HEK293 (cell line): Measurements from ENCODE around the gene TDP1.

Source experiments
- CTCF ChIA-PET: fragments of 350-600 bp; formaldehyde crosslinking; extraction: SDS; loops from one replicate; lab custom pipeline; 2021; ENCODE audit warnings: antibody characterized with exemption; lab: Yijun Ruan, JAX
- POLR2A ChIA-PET: fragments of 300-600 bp; formaldehyde crosslinking; extraction: SDS; loops from one replicate; lab custom pipeline; 2020; ENCODE audit warnings: antibody characterized with exemption, inconsistent platforms; lab: Yijun Ruan, JAX
- H3K27ac ChIP-seq: fragments of 200-500 bp; sonication (Bioruptor generic); 2 replicates; pipeline ENCODE4 v1.5.1; 2014; ENCODE audit warnings: low read depth, low read length, control low read depth, inconsistent platforms; ENCODE audit errors: extremely low read depth
- H3K36me3 ChIP-seq, 2 experiments: fragments of 200-500 bp in 1 of 2; sonication (Bioruptor generic) in 1 of 2; 1 replicate in 1 of 2; 2 replicates in 1 of 2; pipeline ENCODE4 v1.5.1; 2014 to 2017; ENCODE audit warnings: inconsistent platforms in 2 of 2, low read length in 2 of 2; ENCODE audit not compliant: control insufficient read depth in 2 of 2, insufficient read depth in 1 of 2
- H3K4me1 ChIP-seq: fragments of 200-500 bp; sonication (Bioruptor generic); 2 replicates; pipeline ENCODE4 v1.5.1; 2014; ENCODE audit warnings: mild to moderate bottlenecking, low read length, inconsistent platforms; ENCODE audit not compliant: control insufficient read depth, insufficient read depth
- H3K4me3 ChIP-seq: 2 replicates; pipeline ENCODE4 v1.5.1; 2011; ENCODE audit warnings: low read depth, mild to moderate bottlenecking, control low read depth, low read length, moderate library complexity
- H3K9me3 ChIP-seq: fragments of 200-500 bp; sonication (Bioruptor generic); 2 replicates; pipeline ENCODE4 v1.5.1; 2014; ENCODE audit warnings: low read depth, low read length, inconsistent platforms; ENCODE audit not compliant: control insufficient read depth, insufficient read depth
- ATF2 ChIP-seq: fragments of 450-650 bp; formaldehyde crosslinking; IDR thresholded peaks from 2 replicates; pipeline ENCODE4 v1.5.1; 2016; ENCODE audit warnings: missing biosample characterization, missing genetic modification characterization, low read depth
- BCL11B ChIP-seq: fragments of 450-650 bp; formaldehyde crosslinking; IDR thresholded peaks from 2 replicates; pipeline ENCODE4 v1.5.1; 2016; ENCODE audit warnings: low read depth, missing biosample characterization, missing genetic modification characterization
- PRDM2 ChIP-seq: fragments of 450-650 bp; formaldehyde crosslinking; IDR thresholded peaks from 2 replicates; pipeline ENCODE4 v1.5.1; 2016; ENCODE audit warnings: missing biosample characterization, missing genetic modification characterization, borderline replicate concordance
- SP3 ChIP-seq: fragments of 450-650 bp; formaldehyde crosslinking; IDR thresholded peaks from 2 replicates; pipeline ENCODE4 v1.5.1; 2016; ENCODE audit warnings: missing biosample characterization, missing genetic modification characterization
- SP7 ChIP-seq: fragments of 450-650 bp; formaldehyde crosslinking; IDR thresholded peaks from 2 replicates; pipeline ENCODE4 v1.5.1; 2016; ENCODE audit warnings: missing biosample characterization, missing genetic modification characterization
- TCF7L2 ChIP-seq: IDR thresholded peaks from 2 replicates; pipeline ENCODE4 v1.6.1; 2011; ENCODE audit warnings: low read depth, mild to moderate bottlenecking, inconsistent platforms, low read length, moderate library complexity, borderline replicate concordance
- YY2 ChIP-seq: fragments of 450-650 bp; formaldehyde crosslinking; IDR thresholded peaks from 2 replicates; pipeline ENCODE4 v1.5.1; 2016; ENCODE audit warnings: missing biosample characterization, missing genetic modification characterization
- ZBTB8A ChIP-seq: fragments of 450-650 bp; formaldehyde crosslinking; IDR thresholded peaks from 2 replicates; pipeline ENCODE4 v1.5.1; 2016; ENCODE audit warnings: missing biosample characterization, missing genetic modification characterization
- ZFP41 ChIP-seq: fragments of 450-650 bp; formaldehyde crosslinking; IDR thresholded peaks from 2 replicates; pipeline ENCODE4 v1.5.1; 2016; ENCODE audit warnings: missing biosample characterization, missing genetic modification characterization, borderline replicate concordance
- ZNF112 ChIP-seq: fragments of 450-650 bp; formaldehyde crosslinking; IDR thresholded peaks from 2 replicates; pipeline ENCODE4 v1.5.0; 2017; ENCODE audit warnings: missing biosample characterization, missing genetic modification characterization
- ZNF138 ChIP-seq: fragments of 450-650 bp; formaldehyde crosslinking; IDR thresholded peaks from 2 replicates; pipeline ENCODE4 v1.5.1; 2016; ENCODE audit warnings: missing biosample characterization, missing genetic modification characterization, borderline replicate concordance
- ZNF175 ChIP-seq: fragments of 450-650 bp; formaldehyde crosslinking; IDR thresholded peaks from 2 replicates; pipeline ENCODE4 v1.5.1; 2016; ENCODE audit warnings: missing biosample characterization, missing genetic modification characterization
- ZNF214 ChIP-seq: fragments of 450-650 bp; formaldehyde crosslinking; IDR thresholded peaks from 2 replicates; pipeline ENCODE4 v1.5.1; 2017; ENCODE audit warnings: missing biosample characterization, mild to moderate bottlenecking, missing genetic modification characterization, borderline replicate concordance
- ZNF24 ChIP-seq: fragments of 450-650 bp; formaldehyde crosslinking; IDR thresholded peaks from 2 replicates; pipeline ENCODE4 v1.5.1; 2016; ENCODE audit warnings: missing biosample characterization, missing genetic modification characterization
- ZNF362 ChIP-seq: fragments of 450-650 bp; formaldehyde crosslinking; IDR thresholded peaks from 2 replicates; pipeline ENCODE4 v1.5.1; 2016; ENCODE audit warnings: missing biosample characterization, missing genetic modification characterization
- ZNF37A ChIP-seq: fragments of 450-650 bp; IDR thresholded peaks from 2 replicates; pipeline ENCODE4 v1.5.1; 2018; ENCODE audit warnings: missing biosample characterization, missing genetic modification characterization
- ZNF391 ChIP-seq: fragments of 450-650 bp; formaldehyde crosslinking; IDR thresholded peaks from 2 replicates; pipeline ENCODE4 v1.5.1; 2016; ENCODE audit warnings: low read depth, missing biosample characterization, missing genetic modification characterization, borderline replicate concordance
- ZNF433 ChIP-seq: fragments of 450-650 bp; formaldehyde crosslinking; IDR thresholded peaks from 2 replicates; pipeline ENCODE4 v1.5.1; 2016; ENCODE audit warnings: missing biosample characterization, missing genetic modification characterization, low read depth
- ZNF544 ChIP-seq: fragments of 450-650 bp; formaldehyde crosslinking; IDR thresholded peaks from 2 replicates; pipeline ENCODE4 v1.5.0; 2017; ENCODE audit warnings: missing biosample characterization, missing genetic modification characterization
- ZNF555 ChIP-seq: fragments of 450-650 bp; formaldehyde crosslinking; conservative IDR thresholded peaks from 2 replicates; pipeline ENCODE4 v1.5.1; 2017; ENCODE audit warnings: missing biosample characterization, mild to moderate bottlenecking, missing genetic modification characterization, inconsistent platforms
- ZNF629 ChIP-seq: fragments of 450-650 bp; formaldehyde crosslinking; IDR thresholded peaks from 2 replicates; pipeline ENCODE4 v1.5.1; 2017; ENCODE audit warnings: missing biosample characterization, missing genetic modification characterization
- ZNF776 ChIP-seq: fragments of 450-650 bp; formaldehyde crosslinking; IDR thresholded peaks from 2 replicates; pipeline ENCODE4 v1.5.0; 2017; ENCODE audit warnings: missing biosample characterization, missing genetic modification characterization, borderline replicate concordance
- ZNF843 ChIP-seq: fragments of 450-650 bp; formaldehyde crosslinking; IDR thresholded peaks from 2 replicates; pipeline ENCODE4 v1.5.1; 2016; ENCODE audit warnings: missing biosample characterization, missing genetic modification characterization
- ZSCAN18 ChIP-seq: fragments of 450-650 bp; formaldehyde crosslinking; IDR thresholded peaks from 2 replicates; pipeline ENCODE4 v1.5.1; 2016; ENCODE audit warnings: missing biosample characterization, missing genetic modification characterization
- TF ChIP-seq, protein P1 (sequence below): fragments of 450-650 bp; formaldehyde crosslinking; IDR thresholded peaks from 2 replicates; pipeline ENCODE4 v1.5.1; 2017; ENCODE audit warnings: missing biosample characterization, missing genetic modification characterization

Gene TDP1

GRCh38 chr14:90003526-90004307, 48.0 kb downstream of the TDP1 start (continued):
- no peak for TF ChIP-seq YY2
- TF ChIP-seq ZNF433, result no peak
- no peak for TF ChIP-seq BCL11B
- no peak for TF ChIP-seq ZSCAN18 (tag by site-specific recombination)
- TF ChIP-seq ZNF776 (tag by site-specific recombination), result no peak
- no peak for TF ChIP-seq ZNF362
- TF ChIP-seq ZNF629, result no peak
- TF ChIP-seq ZNF214 (tag by site-specific recombination), result no peak
- TF ChIP-seq, protein P1, sequence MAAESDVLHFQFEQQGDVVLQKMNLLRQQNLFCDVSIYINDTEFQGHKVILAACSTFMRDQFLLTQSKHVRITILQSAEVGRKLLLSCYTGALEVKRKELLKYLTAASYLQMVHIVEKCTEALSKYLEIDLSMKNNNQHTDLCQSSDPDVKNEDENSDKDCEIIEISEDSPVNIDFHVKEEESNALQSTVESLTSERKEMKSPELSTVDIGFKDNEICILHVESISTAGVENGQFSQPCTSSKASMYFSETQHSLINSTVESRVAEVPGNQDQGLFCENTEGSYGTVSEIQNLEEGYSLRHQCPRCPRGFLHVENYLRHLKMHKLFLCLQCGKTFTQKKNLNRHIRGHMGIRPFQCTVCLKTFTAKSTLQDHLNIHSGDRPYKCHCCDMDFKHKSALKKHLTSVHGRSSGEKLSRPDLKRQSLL, result no peak
- TF ChIP-seq ZNF555, result no peak
- TF ChIP-seq PRDM2 (tag by site-specific recombination), result no peak
- TF ChIP-seq ATF2 (tag by site-specific recombination), result no peak
- TF ChIP-seq ZNF391, result no peak
- TF ChIP-seq ZNF175, result no peak
- TF ChIP-seq TCF7L2, result no peak

GRCh38 chr14:90005441-90005840, 49.7 kb downstream of the TDP1 start:
- POLR2A ChIA-PET, result no interaction called here
- peaks cover 26 to 53% of the 10 kb centered on the region in 2 experiments for H3K36me3 ChIP-seq
- no peak for TF ChIP-seq ZNF544 (tag by site-specific recombination)
- no peak for TF ChIP-seq TCF7L2
- TF ChIP-seq ZFP41, result no peak
- TF ChIP-seq ZNF112 (tag by site-specific recombination), result no peak
- TF ChIP-seq ZNF138 (tag by site-specific recombination), result no peak
- TF ChIP-seq SP3 (tag by site-specific recombination), result no peak
- no peak for TF ChIP-seq ZNF24 (tag by site-specific recombination)
- no peak for TF ChIP-seq SP7 (tag by site-specific recombination)
- no peak for TF ChIP-seq ZNF843 (tag by site-specific recombination)
- TF ChIP-seq ZNF37A (tag by site-specific recombination), result no peak
- TF ChIP-seq ZBTB8A (tag by site-specific recombination), result no peak
- no peak for TF ChIP-seq ATF2 (tag by site-specific recombination)

More at GRCh38 chr14:90005441-90005840, 49.7 kb downstream of the TDP1 start:
- Histone ChIP-seq H3K27ac (no peak overlapping the region), H3K4me3 (no peak overlapping the region), H3K4me1 (no peaks in the 10 kb centered on the region), H3K9me3 (no peaks in the 10 kb centered on the region)
- CTCF ChIA-PET, result interaction anchor here (0.5 to 2.7 kb wide), 2 partner anchors 32 to 1810 kb away, joined by 6 to 9 read pairs; no protein-coding TSS in a partner anchor
